Body of pancreas (tissue), 2 donors: ENCODE measurements around the gene PRRT3. TPM values are rescaled to one million over a fixed set of nuclear protein-coding genes. Genes with fewer than 3 reads are reported as not detected.

Experiments
- small RNA-seq: library from RNA; depleted of rRNA; stranded (forward); fragments of <200 nt; gene quantifications from one replicate; pipeline ENCODE3, GENCODE V24; 2016
- total RNA-seq, 2 donors: library from RNA; depleted of rRNA; stranded (reverse); fragments of >200 nt; gene quantifications; one replicate each; pipeline ENCODE4 v1.1.0, GENCODE V29; 2016

PRRT3 gene
- total RNA-seq, 2 donors from 2014 or later = 3.9 to 4.3 TPM

Small RNAs within 50 kb of the gene (small RNA-seq; reads per million reads assigned to genes)
- gene CYCSP10 (not detected), gene RNU6-882P (not detected)

Other genes with a start within 250 kb of the PRRT3 start
- not detected for gene CPNE9, start 248.6 kb downstream of the PRRT3 start, total RNA-seq
- 10 to 100 TPM in 1 of 2 donors, 1 to 10 TPM in 1; 9.6 to 10.9 TPM for gene BRPF1, start 220.7 kb downstream of the PRRT3 start, total RNA-seq
- gene OGG1, start 202.5 kb downstream of the PRRT3 start, total RNA-seq = 10 to 100 TPM; 18.1 to 28.3 TPM
- gene CAMK1, start 182.5 kb downstream of the PRRT3 start, total RNA-seq = 10 to 100 TPM; 10.9 to 34.9 TPM
- gene TADA3, start 159.9 kb downstream of the PRRT3 start, total RNA-seq = 10 to 100 TPM; 37.4 to 37.6 TPM
- gene ARPC4, start 159.3 kb downstream of the PRRT3 start, total RNA-seq = 10 to 100 TPM; 33.6 to 57.1 TPM
- gene TTLL3, start 142.1 kb downstream of the PRRT3 start, total RNA-seq = 10 to 100 TPM; 24.1 to 88.0 TPM
- gene RPUSD3, start 108.4 kb downstream of the PRRT3 start, total RNA-seq = 10 to 100 TPM; 31.6 to 51.4 TPM
- gene CIDEC, start 72.2 kb downstream of the PRRT3 start, total RNA-seq = 100 to 1,000 TPM in 1 of 2 donors, 1 to 10 TPM in 1; 6.5 to 134 TPM
- 10 to 100 TPM in 1 of 2 donors, 1 to 10 TPM in 1; 5.6 to 19.7 TPM for gene JAGN1, start 61.8 kb downstream of the PRRT3 start, total RNA-seq
- gene IL17RE, start 49.6 kb downstream of the PRRT3 start, total RNA-seq = 10 to 100 TPM; 10.9 to 18.2 TPM
- gene IL17RC, start 35.3 kb downstream of the PRRT3 start, total RNA-seq = 10 to 100 TPM; 40.7 to 60.3 TPM
- gene CRELD1, start 18.6 kb downstream of the PRRT3 start, total RNA-seq = 10 to 100 TPM; 19.8 to 23.6 TPM
- 10 to 100 TPM in 1 of 2 donors, 1 to 10 TPM in 1; 9.6 to 26.5 TPM for gene EMC3, start 34.4 kb upstream of the PRRT3 start, total RNA-seq
- gene FANCD2, start 74.0 kb upstream of the PRRT3 start, total RNA-seq = 1 to 10 TPM; 1.0 to 2.3 TPM
- gene FANCD2OS, start 155.8 kb upstream of the PRRT3 start, total RNA-seq = not detected
- gene BRK1, start 163.3 kb upstream of the PRRT3 start, total RNA-seq = 10 to 100 TPM; 13.8 to 32.7 TPM
- 10 to 100 TPM; 23.6 to 41.9 TPM for gene VHL, start 189.4 kb upstream of the PRRT3 start, total RNA-seq
- 1 to 10 TPM in 1 of 2 donors, under 1 TPM in 1; 0.99 to 3.9 TPM for gene IRAK2, start 212.5 kb upstream of the PRRT3 start, total RNA-seq